A673 (cell line): ENCODE data around the gene RAB8B. TPM values are rescaled to one million over a fixed set of nuclear protein-coding genes. Genes with fewer than 3 reads are reported as not detected.

ENCODE experiments used
- BruUV-seq: library from RNA; stranded (reverse); fragments of 400-500 nt; replicated peaks from 2 replicates; lab custom pipeline; 2021; lab: Mats Ljungman, UMichigan
- CTCF ChIA-PET: fragments of 300-600 bp; sonication (Branson Sonifier 250); formaldehyde crosslinking; loops from one replicate; lab custom pipeline; 2022; ENCODE audit warnings: antibody characterized with exemption; lab: Charles Lee
- POLR2A ChIA-PET: fragments of 300-600 bp; sonication (Branson Sonifier 250); formaldehyde crosslinking; loops from one replicate; lab custom pipeline; 2022; ENCODE audit warnings: antibody characterized with exemption; ENCODE audit not compliant: low non-redundant PET; lab: Charles Lee
- DNase-seq: peaks from one replicate; pipeline ENCODE4 v3.0.0-alpha.2; 2015; ENCODE audit warnings: low spot score
- H3K27ac ChIP-seq: fragments of 200-600 bp; sonication (generic); 2 replicates; pipeline ENCODE4 v1.5.1; 2016; ENCODE audit warnings: mixed run types, low read depth, mild to moderate bottlenecking, mixed read lengths, antibody characterized with exemption, low read length; ENCODE audit not compliant: poor library complexity, severe bottlenecking
- H3K27me3 ChIP-seq: fragments of 200-600 bp; sonication (generic); replicated peaks from 2 replicates; pipeline ENCODE4 v1.6.1; 2017; ENCODE audit warnings: mixed run types, low read depth, mild to moderate bottlenecking, mixed read lengths, antibody characterized with exemption, low read length; ENCODE audit not compliant: insufficient read depth, poor library complexity
- H3K36me3 ChIP-seq: fragments of 200-600 bp; sonication (generic); 2 replicates; pipeline ENCODE4 v1.6.1; 2016; ENCODE audit warnings: mixed run types, mild to moderate bottlenecking, mixed read lengths, antibody characterized with exemption, low read length; ENCODE audit not compliant: insufficient read depth, poor library complexity, severe bottlenecking
- H3K4me1 ChIP-seq: fragments of 200-600 bp; sonication (generic); 2 replicates; pipeline ENCODE4 v1.6.1; 2017; ENCODE audit warnings: mixed run types, mild to moderate bottlenecking, mixed read lengths, antibody characterized with exemption, low read length; ENCODE audit not compliant: insufficient read depth, poor library complexity, severe bottlenecking
- H3K4me3 ChIP-seq: fragments of 200-600 bp; sonication (generic); 2 replicates; pipeline ENCODE4 v1.5.1; 2016; ENCODE audit warnings: low read depth, mixed run types, mild to moderate bottlenecking, mixed read lengths, low read length; ENCODE audit not compliant: poor library complexity, severe bottlenecking
- H3K9me3 ChIP-seq: fragments of 200-600 bp; sonication (generic); 2 replicates; pipeline ENCODE4 v1.6.1; 2016; ENCODE audit warnings: mixed run types, low read depth, mild to moderate bottlenecking, mixed read lengths, antibody characterized with exemption, low read length; ENCODE audit not compliant: poor library complexity, severe bottlenecking
- EZH2 ChIP-seq: fragments of 200-600 bp; sonication (generic); IDR thresholded peaks from 2 replicates; pipeline ENCODE4 v1.6.1; 2017; ENCODE audit warnings: borderline replicate concordance, low read depth, mild to moderate bottlenecking, mixed read lengths, antibody characterized with exemption, low read length; ENCODE audit not compliant: poor library complexity, severe bottlenecking
- intact Hi-C: fragments of 100-400 bp; cut with micrococcal nuclease; formaldehyde crosslinking; loops from one replicate; pipeline ENCODE4 v1.10.0; 2022; ENCODE audit not compliant: unreplicated experiment
- total RNA-seq: library from RNA; stranded (reverse); gene quantifications from 2 replicates; pipeline ENCODE4 v1.2.3, GENCODE V29; 2021
- TF ChIP-seq, protein P1 (sequence below): fragments of 300-800, 200-600 bp; sonication (generic); conservative IDR thresholded peaks from 2 replicates; pipeline ENCODE4 v1.5.1; 2017; ENCODE audit warnings: low read depth, mild to moderate bottlenecking, antibody characterized with exemption, low read length, moderate library complexity, mixed read lengths

The RAB8B gene
- total RNA-seq, 1 experiment from 2014 or later: 29.1 TPM

DNA sequence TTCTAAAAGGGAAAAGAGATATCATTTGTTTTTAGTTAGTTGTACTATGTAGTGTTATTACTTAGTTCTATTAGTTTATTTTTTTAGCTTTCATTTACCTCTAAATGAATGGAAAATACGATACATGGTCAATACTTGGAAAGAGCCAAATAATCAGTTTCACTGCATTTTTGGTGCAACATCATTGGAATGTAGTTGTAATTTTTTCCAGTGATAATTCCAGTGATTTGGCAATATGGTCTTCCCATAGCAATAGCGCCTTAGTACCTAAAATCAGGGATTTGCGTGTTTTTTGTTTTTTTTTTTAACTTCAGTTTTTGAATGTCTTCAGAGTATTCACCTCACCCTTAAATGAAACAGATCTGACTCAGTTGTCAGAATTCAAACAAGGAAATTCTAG lies 41.8 kb downstream of the RAB8B start:
- ChIA-PET POLR2A (interaction anchor here (0.7 kb wide), 1 partner anchor 33 kb away, joined by 7 read pairs; no protein-coding TSS in a partner anchor), CTCF (no interaction called here)
- H3K9me3 ChIP-seq: no peaks in the 10 kb centered on the region
- H3K4me3 ChIP-seq: no peak overlapping the region
- H3K36me3 ChIP-seq: no peaks in the 10 kb centered on the region
- BruUV-seq: no TSS peak
- intact Hi-C loops: no loop called here
- no peak for TF ChIP-seq EZH2
- TF ChIP-seq, protein P1, sequence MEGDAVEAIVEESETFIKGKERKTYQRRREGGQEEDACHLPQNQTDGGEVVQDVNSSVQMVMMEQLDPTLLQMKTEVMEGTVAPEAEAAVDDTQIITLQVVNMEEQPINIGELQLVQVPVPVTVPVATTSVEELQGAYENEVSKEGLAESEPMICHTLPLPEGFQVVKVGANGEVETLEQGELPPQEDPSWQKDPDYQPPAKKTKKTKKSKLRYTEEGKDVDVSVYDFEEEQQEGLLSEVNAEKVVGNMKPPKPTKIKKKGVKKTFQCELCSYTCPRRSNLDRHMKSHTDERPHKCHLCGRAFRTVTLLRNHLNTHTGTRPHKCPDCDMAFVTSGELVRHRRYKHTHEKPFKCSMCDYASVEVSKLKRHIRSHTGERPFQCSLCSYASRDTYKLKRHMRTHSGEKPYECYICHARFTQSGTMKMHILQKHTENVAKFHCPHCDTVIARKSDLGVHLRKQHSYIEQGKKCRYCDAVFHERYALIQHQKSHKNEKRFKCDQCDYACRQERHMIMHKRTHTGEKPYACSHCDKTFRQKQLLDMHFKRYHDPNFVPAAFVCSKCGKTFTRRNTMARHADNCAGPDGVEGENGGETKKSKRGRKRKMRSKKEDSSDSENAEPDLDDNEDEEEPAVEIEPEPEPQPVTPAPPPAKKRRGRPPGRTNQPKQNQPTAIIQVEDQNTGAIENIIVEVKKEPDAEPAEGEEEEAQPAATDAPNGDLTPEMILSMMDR: no peak
- no peaks in the 10 kb centered on the region for H3K27me3 ChIP-seq
- H3K27ac ChIP-seq: no peak overlapping the region
- no peak for DNase-seq
- peaks cover 25% of the 10 kb centered on the region for H3K4me1 ChIP-seq

DNA sequence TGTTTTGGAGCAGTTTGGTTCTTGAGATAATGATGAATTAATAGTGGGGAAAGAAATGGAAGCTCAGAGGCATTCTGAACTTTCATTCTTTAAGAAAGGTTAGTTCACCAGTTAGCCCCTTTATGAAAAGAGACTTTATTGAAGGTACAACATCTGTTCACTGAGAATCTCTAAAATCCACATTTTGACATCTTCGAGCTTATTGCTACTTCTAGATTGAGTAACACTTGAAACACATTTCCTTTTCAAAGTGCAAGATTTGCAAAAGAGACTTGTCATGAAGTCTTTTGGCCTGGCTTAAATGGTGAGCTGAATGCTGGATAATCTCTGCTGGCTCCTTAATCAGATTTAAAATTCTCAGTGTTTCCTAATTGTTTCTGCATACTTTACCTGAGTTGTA lies 42.3 kb downstream of the RAB8B start:
- BruUV-seq: no TSS peak
- CTCF ChIA-PET: no interaction called here
- H3K9me3 ChIP-seq: no peaks in the 10 kb centered on the region
- H3K27ac ChIP-seq: no peak overlapping the region
- POLR2A ChIA-PET: no interaction called here
- no peaks in the 10 kb centered on the region for H3K36me3 ChIP-seq
- intact Hi-C loops: no loop called here
- no peak overlapping the region for H3K4me3 ChIP-seq
- peaks cover 25% of the 10 kb centered on the region for H3K4me1 ChIP-seq
- DNase-seq: no peak
- H3K27me3 ChIP-seq: no peaks in the 10 kb centered on the region
- no peak for TF ChIP-seq EZH2
- TF ChIP-seq, protein P1: no peak

DNA sequence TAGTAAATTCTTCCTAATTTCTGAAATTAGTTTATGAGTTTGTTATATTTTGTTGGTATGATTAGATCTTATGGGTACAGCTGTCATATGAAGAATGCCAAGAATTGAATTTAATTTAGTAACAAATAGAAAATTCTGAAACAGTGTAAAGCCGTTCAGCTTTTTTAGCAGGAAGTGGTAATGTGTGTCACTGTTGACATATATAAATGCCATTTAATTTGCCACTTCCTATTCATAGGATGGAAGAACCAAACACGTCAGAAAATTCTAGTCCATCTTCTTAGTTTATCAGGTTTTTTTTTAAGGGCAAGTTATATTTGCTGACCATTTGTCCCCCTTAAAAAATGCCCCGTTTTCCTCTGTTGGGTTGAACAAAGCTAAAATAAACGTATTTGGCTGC lies 43.0 kb downstream of the RAB8B start:
- ChIA-PET POLR2A (no interaction called here), CTCF (interaction anchor here (0.6 kb wide), 1 partner anchor 11 kb away, joined by 3 read pairs; no protein-coding TSS in a partner anchor)
- Histone ChIP-seq H3K36me3 (no peaks in the 10 kb centered on the region), H3K27me3 (no peaks in the 10 kb centered on the region), H3K9me3 (no peaks in the 10 kb centered on the region), H3K4me3 (no peak overlapping the region), H3K4me1 (peaks cover 27% of the 10 kb centered on the region), H3K27ac (no peak overlapping the region)
- BruUV-seq: no TSS peak
- no peak for TF ChIP-seq EZH2
- TF ChIP-seq, protein P1: no peak
- intact Hi-C loops: no loop called here
- peak; percentile 58 for DNase-seq
